ENCODE measurements around the gene SLC12A5.
"Not testable (repeated sequence)": the region's sequence is repeated elsewhere in the genome, so short reads cannot be mapped to it uniquely, and the experiment has no call there.

Gene SLC12A5

DNA sequence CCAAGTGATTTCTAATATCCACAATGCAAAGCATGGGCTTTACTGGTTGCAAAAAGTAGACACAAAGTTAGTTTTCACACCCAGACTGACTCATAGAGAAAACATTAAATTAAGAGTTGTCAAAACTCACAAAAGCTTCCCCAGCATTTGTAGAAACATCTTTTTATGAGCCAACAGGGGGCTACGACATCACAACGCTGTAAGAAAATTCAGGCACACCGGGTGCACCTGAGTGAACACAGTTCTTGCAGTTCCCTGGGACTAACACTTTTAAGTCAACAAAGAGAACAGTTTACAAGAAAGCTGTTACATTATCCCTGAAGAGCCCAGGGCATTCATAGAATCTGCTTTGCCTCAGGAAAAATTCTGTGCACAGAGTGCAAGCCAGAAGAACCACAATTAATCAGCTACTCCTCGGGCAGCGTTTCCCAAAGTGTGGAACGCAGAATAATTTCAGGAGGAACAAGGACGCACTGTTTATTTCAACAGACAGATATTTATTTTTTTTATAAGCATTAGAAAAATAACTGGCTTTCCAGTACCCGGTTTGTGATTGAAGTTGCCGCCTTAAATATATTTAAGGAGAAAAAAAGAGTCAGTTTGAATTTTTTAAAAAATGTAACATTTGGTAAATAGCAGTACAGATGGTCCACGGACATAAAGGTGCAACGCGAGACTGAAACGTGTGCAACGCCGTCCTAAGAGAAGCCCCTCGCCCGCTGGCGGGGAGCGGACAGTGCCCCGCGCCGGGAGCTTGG, 59.6 kb downstream of the SLC12A5 start:
- Mint-ChIP-seq H3K4me1 (peaks cover 45% of the 10 kb centered on the region), H3K27ac (peak overlapping the region; percentile 92), H3K9me3 (no peaks in the 10 kb centered on the region), H3K4me3 (peak overlapping the region; percentile 77), H3K36me3 (peaks cover 28% of the 10 kb centered on the region)
- DNase-seq (ENCODE audit: low spot score in 2 of 2) (no peak), ATAC-seq (no peak)

DNA sequence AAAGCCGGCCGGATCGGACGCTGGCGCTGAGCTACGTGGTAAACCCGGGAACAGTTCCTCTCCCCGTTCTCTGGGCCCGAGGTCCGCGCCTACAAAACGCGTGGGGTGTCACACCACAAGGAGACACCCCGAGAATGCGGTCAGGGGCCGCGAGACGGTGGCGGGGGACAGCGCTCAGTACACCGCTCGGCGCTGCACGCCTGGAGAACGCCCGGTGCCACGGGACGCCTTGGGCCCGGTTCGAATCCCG, 60.1 kb downstream of the SLC12A5 start:
- Mint-ChIP-seq H3K27ac (peak overlapping the region; percentile 92), H3K36me3 (peaks cover 28% of the 10 kb centered on the region), H3K9me3 (no peaks in the 10 kb centered on the region), H3K4me1 (peaks cover 45% of the 10 kb centered on the region), H3K4me3 (peak overlapping the region; percentile 77)
- ATAC-seq = peak; percentile 55
- DNase-seq (ENCODE audit: low spot score in 2 of 2) = no peak

DNA sequence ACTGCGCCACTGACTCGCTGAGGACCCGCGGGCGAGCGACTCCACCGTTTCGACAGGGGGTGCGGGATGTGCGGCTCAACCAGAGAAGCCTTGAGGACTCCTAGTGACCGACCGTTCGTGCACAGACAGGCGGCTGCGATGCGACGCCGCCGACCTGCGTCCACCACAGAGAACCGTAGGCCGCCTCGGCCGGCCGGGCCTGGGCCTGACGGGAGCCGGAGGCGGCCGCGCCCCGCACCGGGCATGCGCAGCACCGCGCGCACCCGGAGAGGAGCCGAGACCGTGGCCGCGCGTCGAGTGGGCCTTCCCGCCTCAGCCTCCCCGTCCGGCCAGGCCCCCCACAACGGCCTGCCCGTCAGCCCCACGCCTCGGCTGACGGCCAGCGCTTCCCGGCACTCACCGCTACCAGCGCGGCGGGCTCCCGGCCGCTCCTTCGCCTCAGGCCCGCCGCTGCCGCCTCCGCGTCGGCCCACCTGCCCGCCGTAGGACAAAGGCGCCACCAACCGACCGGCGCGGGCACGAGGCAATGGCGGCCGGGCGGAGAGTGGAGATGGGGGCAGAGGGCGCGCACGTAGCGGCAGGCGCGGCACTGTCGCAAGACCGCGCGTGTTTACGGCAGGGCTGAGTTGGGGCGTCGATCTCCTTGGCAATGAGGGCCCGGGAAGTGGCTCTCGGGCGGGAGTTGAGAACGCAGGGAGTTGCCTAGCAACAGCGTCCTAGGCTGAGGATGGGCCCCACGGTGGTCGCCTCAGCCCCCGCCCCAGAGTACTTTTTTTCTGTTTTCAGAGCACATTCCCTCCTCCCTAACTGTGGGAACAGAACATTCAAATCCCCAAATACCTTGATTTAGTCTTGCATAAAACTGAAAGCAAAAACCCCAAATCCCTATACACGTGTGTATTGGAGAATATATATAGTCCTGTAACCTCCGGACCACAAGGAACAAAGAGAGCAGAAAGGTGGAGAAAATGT, 60.7 kb downstream of the SLC12A5 start, which contains the start of gene NCOA5:
Gene NCOA5 (minus strand): TSS at position 546 of the 972 bp plus-strand sequence. CDS start 10,538 bp downstream, outside the sequence.
- Mint-ChIP-seq H3K4me3 (peak within 1 kb of the TSS; percentile 77), H3K4me1 (peaks cover 39% of the 10 kb centered on the region), H3K36me3 (peaks cover 28% of the 10 kb centered on the region), H3K27ac (peak within 1 kb of the TSS; percentile 92), H3K9me3 (no peaks in the 10 kb centered on the region)
- peak; percentile 94 for ATAC-seq
- peak; percentile 91 to 95 for DNase-seq (ENCODE audit: low spot score in 2 of 2)

DNA sequence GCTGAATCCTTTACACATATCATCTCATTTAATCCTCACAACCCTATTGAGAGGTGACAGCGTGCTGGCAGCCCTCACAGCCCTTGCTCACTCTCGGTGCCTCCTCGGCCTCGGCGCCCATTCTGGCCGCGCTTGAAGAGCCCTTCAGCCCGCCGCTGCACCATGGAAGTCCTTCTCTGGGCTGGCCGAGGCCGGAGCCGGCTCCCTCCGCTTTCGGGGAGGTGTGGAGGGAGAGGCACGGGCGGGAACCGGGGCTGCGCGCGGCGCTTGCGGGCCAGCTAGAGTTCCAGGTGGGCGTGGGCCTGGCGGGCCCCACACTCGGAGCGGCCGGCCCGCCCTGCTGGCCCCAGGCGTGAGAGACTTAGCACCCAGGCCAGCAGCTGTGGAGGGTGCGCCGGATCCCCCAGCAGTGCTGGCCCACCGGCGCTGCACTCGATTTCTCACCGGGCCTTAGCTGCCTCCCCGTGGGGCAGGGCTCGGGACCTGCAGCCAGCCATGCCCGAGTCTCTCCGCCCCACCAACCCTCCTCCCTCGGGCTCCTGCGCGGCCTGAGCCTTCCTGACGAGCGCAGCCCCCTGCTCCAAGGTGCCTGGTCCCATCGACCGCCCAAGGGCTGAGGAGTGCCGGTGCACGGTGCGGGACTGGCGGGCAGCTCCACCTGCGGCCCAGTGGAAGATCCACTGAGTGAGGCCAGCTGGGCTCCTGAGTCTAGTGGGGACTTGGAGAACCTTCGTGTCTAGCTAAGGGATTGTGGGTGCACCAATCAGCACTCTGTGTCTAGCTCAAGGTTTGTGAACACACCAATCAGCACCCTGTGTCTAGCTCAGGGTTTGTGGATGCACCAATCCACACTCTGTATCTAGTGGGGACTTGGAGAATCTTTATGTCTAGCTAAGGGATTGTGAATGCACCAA, 62.9 kb downstream of the SLC12A5 start:
- H3K4me1 Mint-ChIP-seq = peaks cover 18% of the 10 kb centered on the region

DNA sequence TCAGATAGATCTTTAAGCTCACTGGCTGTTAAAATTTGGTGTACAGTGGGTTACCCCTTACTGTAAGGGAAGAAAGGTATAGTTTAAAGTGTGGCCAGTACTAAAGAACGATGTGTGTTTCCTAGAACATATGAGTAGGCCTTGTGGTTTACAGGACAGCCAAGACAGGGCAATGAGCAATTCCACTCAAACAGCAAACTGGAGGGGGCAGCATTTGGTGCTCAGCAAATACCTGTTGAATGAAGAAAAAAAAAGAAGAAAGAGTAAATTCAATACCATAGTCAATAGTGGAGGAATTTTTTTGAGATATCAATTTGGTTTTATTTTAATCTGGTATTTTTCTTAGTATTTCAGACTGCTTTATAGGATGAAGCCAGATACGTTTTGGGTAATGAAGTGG, 64.5 kb downstream of the SLC12A5 start:
- ATAC-seq (peak; percentile 36), DNase-seq (ENCODE audit: low spot score in 2 of 2) (no peak)
- Mint-ChIP-seq H3K9me3 (no peaks in the 10 kb centered on the region), H3K27ac (no peak overlapping the region), H3K4me1 (peaks cover 6% of the 10 kb centered on the region), H3K36me3 (peaks cover 8% of the 10 kb centered on the region), H3K4me3 (no peak overlapping the region)

More for the DNA sequence above, 62.9 kb downstream of the SLC12A5 start:
- H3K27ac Mint-ChIP-seq; DNase-seq (ENCODE audit: low spot score in 2 of 2); H3K4me3 Mint-ChIP-seq; ATAC-seq; H3K9me3 Mint-ChIP-seq: not testable (repeated sequence)
- peaks cover 13% of the 10 kb centered on the region for H3K36me3 Mint-ChIP-seq

DNA sequence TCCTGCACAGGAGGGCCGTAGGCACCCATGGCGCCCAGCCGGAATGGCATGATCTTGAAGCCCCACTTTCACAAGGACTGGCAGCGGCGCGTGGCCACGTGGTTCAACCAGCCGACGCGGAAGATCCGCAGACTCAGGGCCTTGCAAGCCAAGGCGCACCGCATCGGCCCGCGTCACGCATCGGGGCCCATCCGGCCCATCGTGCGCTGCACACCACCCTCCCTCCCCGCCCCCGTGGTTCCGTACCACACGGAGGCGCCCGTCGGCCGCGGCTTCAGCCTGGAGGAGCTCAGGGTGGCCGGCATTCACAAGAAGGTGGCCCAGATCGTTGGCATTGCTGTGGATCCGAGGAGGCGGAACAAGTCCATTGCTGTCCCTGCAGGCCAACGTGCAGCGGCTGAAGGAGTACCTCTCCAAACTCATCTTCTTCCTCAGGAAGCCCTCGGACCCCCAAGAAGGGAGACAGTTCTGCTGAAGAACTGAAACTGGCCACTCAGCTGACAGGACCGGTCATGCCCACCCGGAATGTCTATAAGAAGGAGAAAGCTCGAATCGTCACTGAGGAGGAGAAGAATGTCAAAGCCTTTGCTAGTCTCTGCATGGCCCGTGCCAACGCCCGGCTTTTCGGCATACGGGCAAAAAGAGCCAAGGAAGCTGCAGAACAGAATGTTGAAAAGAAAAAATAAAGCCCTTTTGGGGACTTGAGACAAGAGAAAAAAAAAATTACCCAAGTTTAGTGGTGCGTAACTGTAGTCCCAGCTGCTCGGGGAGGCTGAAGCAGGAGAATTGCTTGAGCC, 70.7 kb downstream of the SLC12A5 start:
- ATAC-seq (no peak), DNase-seq (ENCODE audit: low spot score in 2 of 2) (no peak)
- Mint-ChIP-seq H3K4me1 (no peaks in the 10 kb centered on the region), H3K36me3 (no peaks in the 10 kb centered on the region), H3K4me3 (no peak overlapping the region), H3K27ac (no peak overlapping the region), H3K9me3 (no peaks in the 10 kb centered on the region)

DNA sequence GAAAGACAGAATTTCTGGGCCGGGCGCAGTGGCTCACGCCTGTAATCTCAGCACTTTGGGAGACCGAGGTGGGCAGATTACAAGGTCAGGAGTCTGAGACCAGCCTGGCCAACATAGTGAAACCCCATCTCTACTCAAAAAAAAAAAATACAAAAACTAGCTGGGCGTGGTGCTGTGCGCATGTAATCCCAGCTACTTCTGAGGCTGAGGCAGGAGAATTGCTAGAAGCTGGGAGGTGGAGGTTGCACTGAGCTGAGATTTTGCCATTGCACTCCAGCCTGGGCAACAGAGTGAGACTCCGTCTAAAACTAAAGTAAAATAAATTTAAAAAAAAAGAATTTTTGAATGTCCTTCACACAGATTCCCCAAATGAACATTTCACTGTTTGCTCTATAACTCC, 71.4 kb downstream of the SLC12A5 start:
- H3K4me3 Mint-ChIP-seq; DNase-seq (ENCODE audit: low spot score in 2 of 2); H3K9me3 Mint-ChIP-seq; H3K36me3 Mint-ChIP-seq; H3K27ac Mint-ChIP-seq; H3K4me1 Mint-ChIP-seq; ATAC-seq: not testable (repeated sequence)

DNA sequence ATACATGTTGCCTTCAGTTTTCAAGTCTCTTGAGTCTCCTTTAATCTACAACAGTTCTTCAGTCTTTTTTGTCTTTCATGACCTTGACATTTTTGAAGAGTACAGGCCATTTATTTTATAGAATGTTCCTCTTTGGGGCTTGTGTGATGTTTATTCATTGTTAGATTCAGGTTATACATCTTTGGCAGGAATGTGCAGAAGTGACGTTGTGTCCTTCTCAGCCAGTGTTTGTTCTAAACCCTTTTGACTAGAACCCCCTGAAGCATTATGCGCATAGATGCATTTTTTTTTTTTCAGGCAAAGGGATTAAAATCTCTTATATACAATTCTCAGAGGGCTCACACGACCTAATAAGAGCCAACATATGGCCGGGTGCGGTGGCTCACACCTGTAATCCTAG, 72.0 kb downstream of the SLC12A5 start:
- no peak overlapping the region for H3K27ac Mint-ChIP-seq
- no peaks in the 10 kb centered on the region for H3K9me3 Mint-ChIP-seq
- H3K4me1 Mint-ChIP-seq = no peaks in the 10 kb centered on the region
- H3K4me3 Mint-ChIP-seq = no peak overlapping the region
- DNase-seq (ENCODE audit: low spot score in 2 of 2) (no peak), ATAC-seq (no peak)
- H3K36me3 Mint-ChIP-seq = no peaks in the 10 kb centered on the region

DNA sequence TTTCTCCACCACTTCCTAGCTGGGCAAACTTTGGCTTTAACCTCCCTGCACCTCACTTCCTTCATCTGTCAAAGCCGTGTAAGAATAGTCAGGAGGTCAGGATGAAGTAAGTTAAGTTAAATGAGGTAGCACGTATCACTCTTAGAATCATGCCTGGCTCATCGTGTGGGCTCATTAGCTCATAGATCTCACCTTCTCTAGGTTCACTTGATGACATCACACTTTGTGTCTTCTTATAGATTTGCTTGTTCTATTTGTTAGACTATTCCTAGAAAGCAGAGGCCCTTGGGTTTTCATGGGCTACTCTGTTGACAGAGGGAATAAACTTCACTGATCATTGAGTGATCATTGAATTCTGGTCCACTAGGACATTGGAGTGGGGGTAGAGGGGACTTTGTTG, 72.9 kb downstream of the SLC12A5 start:
- ATAC-seq (no peak), DNase-seq (ENCODE audit: low spot score in 2 of 2) (no peak)
- Mint-ChIP-seq H3K4me3 (no peak overlapping the region), H3K36me3 (no peaks in the 10 kb centered on the region), H3K27ac (no peak overlapping the region), H3K9me3 (no peaks in the 10 kb centered on the region), H3K4me1 (no peaks in the 10 kb centered on the region)

DNA sequence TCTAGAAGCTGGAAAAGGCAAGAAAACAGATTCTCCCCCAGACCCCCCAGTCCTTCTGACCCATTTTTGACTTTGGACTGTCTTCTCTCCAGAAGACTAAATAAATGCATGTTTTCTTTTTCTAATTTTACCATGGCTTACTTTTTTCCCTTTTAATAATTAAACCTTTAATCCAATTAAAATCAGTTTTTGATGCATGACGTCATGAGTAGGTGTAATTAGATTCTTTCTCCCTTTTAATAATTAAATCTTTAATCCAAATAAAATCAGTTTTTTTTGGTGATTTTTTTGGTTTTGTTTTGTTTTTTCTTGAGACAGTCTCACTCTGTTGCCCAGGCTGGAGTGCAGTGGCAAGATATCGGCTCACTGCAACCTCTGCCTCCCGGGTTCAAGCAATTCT, 73.9 kb downstream of the SLC12A5 start:
- ATAC-seq (no peak), DNase-seq (ENCODE audit: low spot score in 2 of 2) (no peak)
- Mint-ChIP-seq H3K27ac (no peak overlapping the region), H3K36me3 (no peaks in the 10 kb centered on the region), H3K9me3 (no peaks in the 10 kb centered on the region), H3K4me3 (no peak overlapping the region), H3K4me1 (no peaks in the 10 kb centered on the region)

DNA sequence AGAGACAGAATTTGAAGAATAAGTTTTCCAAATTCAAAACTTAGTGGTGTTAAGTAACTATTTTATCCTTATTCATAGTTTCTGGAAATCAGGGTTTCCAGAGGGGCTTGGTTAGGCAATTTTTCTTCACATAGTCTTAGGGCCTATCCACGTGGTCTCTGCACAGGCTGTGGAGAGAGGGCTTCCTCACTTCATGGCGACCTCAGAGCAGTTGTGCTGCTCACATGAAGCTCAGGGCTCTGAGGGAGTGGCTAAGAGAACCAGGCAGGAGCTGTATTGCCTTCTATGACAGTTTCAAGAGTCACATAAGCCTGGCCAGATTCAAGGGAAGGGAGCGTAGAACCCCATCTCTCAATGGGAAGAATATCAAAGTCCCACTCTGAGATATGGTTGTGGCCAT, 75.2 kb downstream of the SLC12A5 start:
- DNase-seq (ENCODE audit: low spot score in 2 of 2) (no peak), ATAC-seq (no peak)
- Mint-ChIP-seq H3K4me1 (no peaks in the 10 kb centered on the region), H3K36me3 (no peaks in the 10 kb centered on the region), H3K4me3 (no peak overlapping the region), H3K27ac (no peak overlapping the region), H3K9me3 (no peaks in the 10 kb centered on the region)

DNA sequence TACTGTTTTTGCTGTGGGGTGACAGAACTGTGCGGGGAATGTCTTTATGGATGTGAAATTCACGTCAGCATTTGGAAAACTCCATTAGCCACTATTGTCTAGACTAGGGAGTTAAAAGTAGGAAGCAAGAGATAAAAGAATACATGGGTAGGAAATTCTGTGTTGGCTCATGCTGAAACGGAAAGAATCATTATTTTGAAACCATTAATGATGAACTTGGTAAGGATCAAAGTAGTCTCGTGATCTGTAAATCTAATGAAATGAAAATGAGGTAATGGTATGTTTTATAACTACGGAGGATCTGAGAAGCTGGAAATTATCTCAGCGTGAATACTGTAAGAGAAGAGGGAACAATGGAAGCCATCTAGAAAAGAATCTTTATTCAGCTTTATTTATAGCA, 78.0 kb downstream of the SLC12A5 start:
- DNase-seq (ENCODE audit: low spot score in 2 of 2) (no peak), ATAC-seq (no peak)
- H3K27ac Mint-ChIP-seq = no peak overlapping the region
- H3K4me3 Mint-ChIP-seq = no peak overlapping the region
- H3K4me1 Mint-ChIP-seq = peaks cover 13% of the 10 kb centered on the region
- H3K36me3 Mint-ChIP-seq = no peaks in the 10 kb centered on the region
- no peaks in the 10 kb centered on the region for H3K9me3 Mint-ChIP-seq

DNA sequence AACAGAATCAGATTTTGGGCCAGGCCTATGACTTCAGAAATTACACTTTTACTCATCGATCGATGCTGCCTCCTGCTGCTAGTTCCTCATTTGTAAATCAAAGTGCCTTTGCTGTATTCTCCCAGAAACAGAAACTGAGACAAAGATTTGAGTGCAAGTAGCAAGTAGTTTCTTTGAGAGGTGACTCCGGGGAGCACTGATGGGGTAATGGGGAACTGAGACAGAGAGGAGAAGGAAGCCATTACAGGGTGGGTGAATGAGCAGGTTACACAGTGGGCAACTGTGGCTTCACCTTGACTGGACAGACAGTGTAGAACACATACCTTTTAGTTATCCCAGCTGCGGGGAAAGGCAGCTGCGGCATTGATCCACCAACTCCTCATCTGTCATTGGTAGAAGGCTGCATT, 79.4 kb downstream of the SLC12A5 start:
- H3K9me3 Mint-ChIP-seq = no peaks in the 10 kb centered on the region
- H3K4me3 Mint-ChIP-seq = no peak overlapping the region
- H3K36me3 Mint-ChIP-seq = no peaks in the 10 kb centered on the region
- H3K4me1 Mint-ChIP-seq = peaks cover 13% of the 10 kb centered on the region
- H3K27ac Mint-ChIP-seq = no peak overlapping the region
- peak; percentile 41 for ATAC-seq
- DNase-seq (ENCODE audit: low spot score in 2 of 2) = no peak

DNA sequence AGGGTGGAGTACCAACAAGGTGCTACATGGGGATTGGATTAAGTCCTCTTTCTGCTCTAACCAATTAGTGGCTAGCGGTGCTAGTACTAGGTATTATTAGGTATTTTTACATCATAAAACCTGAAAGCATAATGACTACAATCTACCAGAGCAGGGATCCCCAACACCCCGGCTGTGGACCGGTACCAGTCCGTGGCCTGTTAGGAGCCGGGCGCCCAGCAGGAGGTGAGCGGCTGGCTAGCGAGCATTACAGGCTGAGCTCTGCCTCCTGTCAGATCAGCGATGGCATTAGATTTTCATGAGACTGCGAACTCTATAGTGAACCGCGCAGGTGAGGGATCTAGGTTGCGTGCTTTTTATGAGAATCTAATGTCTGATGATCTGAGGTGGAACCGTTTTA, 80.0 kb downstream of the SLC12A5 start:
- Mint-ChIP-seq H3K4me1 (peaks cover 13% of the 10 kb centered on the region), H3K27ac (no peak overlapping the region), H3K9me3 (no peaks in the 10 kb centered on the region), H3K36me3 (no peaks in the 10 kb centered on the region), H3K4me3 (no peak overlapping the region)
- ATAC-seq = no peak
- no peak for DNase-seq (ENCODE audit: low spot score in 2 of 2)

Data from stimulated activated effector memory CD8-positive, alpha-beta T cell treated with anti-CD3 and anti-CD28 coated beads, Interleukin-12 subunit alpha, Interleukin-12 subunit beta, amount 100 ng/mL, for 72 hours (primary cell).